HCEC 1CT (cell line): ENCODE measurements around the gene GKN2.
"Not testable (repeated sequence)": the region's sequence is repeated elsewhere in the genome, so short reads cannot be mapped to it uniquely, and the experiment has no call there.

Source experiments
- DNase-seq: peaks from one replicate; pipeline ENCODE4 v3.0.0-alpha.2; 2017

GKN2 gene

DNA sequence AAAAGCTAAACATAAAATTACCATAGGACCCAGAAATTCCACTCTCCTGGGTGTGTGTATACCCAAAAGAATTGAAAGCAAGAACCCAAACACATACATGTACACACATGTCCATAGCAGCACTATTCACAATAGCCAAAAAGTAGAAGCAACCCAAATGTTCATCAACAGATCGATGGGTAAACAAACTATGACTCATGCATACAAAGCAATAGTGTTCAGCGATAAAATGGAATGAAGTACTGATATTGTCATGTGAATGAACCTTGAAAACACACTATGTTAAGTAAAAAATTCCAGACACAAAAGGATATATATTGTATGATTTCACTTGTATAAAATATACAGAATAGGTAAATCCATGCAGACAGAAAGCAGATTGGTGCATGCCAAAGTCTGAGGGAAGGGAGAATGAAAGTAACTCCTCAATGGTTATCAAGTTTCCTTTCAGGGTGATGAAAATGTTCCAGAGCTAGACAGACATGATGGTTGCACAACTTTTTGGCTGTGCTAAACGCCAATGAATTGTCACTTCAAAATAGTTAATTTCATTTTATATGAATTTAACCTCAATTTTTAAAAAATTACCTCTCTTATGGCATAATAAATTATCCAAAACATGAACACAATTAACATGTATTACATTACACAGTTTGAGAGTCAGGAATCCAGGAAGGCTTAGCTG lies 35.5 kb downstream of the GKN2 start:
- no peak for DNase-seq

DNA sequence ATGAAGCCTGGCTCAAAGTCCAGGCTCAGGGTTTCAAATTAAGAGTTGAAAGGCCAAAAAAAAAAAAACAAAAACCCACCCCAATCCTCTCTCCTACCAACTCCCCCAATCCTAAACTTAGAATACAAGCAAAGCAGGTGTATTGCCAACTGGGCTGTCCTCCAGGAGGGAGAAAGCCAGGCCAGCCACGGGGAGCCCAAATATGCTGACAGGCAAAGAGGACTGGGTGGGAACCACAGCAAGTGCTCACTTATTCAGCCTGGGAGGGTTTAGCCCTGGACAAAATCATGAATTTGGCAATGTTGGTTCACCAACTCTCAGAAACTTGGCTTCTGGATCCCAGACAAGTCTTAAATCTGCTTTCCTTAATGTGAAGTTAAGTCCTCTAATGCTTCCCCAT lies 36.5 kb downstream of the GKN2 start:
- DNase-seq = no peak

DNA sequence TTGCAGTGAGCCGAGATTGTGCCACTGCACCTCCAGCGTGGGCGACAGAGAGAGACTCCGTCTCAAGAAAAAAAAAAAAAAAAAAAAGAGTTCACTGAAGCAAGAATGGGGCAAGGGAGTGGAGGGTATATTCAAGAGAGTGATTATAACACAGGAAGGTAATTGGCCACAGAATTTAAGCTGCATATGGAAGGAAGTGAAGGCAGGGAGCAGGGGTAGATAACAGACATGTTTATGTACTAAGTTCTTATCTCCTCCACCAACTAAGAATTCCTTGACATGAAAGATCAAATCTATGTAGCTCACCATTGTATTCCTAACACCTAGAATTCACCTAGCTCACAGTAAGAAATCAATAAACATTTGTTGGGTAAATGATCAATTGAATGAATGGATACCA lies 37.3 kb downstream of the GKN2 start:
- DNase-seq = no peak

DNA sequence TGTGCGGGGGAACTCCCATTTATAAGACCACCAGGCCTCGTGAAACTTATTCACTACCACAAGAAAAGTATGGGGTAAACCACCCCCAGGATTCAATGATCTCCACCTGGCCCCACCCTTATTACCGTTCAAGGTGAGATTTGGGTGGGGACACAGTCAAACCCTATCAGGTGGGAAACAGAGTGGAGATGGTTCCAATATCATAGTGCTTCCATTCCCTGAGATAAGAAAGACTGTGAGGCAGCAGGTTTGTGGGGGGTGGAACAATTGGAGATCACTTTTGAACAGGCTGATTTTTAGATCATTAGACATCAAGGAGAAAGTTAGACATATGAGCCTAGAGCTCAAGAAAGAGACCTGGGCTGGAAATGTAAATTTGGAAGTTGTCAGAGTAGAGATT lies 39.3 kb downstream of the GKN2 start:
- no peak for DNase-seq

DNA sequence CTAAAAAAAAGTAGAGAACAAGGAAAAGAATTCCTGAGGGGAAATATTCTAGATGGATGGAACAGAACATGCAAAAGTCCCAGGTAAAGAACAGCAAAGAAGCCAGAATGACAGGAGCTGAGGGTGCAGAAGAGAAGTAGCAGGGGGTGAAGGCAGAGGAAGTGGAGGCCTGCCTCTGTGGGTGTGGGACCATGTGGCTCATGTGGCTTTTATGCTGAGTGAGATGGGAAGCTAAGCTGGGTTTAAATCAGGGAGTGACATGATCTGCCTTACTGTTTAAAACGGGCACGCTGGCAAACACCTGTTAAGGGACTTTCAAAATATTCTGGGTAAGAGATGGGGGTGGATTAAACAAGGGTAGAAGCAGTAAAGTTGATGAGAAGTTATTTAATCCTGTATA lies 40.0 kb downstream of the GKN2 start:
- DNase-seq = no peak

DNA sequence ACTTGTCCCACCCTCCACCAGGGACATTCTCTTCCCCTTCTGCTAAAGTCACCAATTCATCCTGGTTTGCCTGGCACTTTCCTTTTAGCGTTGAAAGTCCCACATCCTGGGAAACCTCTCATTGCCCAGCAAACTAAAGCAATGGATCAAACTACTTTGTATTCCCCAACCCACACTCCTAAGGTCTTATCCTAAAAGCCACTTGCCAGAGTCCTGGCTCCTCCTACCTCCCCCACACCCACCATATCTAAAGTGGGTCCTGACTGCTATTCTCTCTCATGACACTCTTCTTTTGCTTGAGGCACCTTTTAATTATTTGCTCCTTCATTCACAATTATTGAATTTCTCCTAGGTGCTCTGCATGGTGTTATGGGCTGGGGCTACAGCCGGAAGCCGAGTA lies 40.6 kb downstream of the GKN2 start:
- DNase-seq = no peak

DNA sequence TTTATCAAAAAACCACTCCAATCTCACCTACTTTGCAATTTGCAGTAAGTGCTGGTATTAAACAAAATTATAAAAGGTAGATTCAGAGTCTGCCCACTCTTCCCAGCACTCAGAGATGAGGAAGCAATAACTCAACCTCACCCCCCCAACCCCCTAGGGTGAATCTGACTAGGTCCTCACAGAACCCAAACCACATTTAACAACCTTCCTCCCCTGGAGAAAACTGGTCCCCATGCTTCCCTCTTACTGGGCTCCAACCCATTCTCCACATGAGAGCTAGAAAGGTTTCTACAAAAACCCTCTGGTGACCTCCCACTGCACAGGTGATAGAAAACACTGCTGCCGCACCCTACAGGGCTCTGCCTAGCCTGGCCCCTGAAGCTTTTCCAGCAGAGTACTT lies 41.0 kb downstream of the GKN2 start:
- no peak for DNase-seq

DNA sequence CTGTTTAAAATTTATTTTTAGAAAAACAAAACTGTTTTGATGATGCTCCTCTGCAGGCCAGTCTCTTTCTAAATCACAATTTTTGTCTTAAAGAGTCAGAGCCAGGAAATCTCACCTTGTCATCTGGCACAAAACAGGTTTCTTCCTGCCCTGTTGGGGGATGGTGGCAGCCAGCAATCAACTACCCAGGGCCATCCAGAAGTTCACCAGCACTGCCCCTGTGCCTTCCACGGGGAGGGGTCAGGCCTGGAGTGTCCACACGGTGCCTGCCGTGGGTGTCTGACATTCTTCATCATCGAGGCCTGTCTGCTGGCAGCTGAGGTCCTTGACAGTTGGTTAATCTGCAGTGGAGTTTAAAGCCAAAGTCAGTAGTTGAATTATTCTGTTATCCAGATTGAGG lies 41.4 kb downstream of the GKN2 start:
- no peak for DNase-seq

DNA sequence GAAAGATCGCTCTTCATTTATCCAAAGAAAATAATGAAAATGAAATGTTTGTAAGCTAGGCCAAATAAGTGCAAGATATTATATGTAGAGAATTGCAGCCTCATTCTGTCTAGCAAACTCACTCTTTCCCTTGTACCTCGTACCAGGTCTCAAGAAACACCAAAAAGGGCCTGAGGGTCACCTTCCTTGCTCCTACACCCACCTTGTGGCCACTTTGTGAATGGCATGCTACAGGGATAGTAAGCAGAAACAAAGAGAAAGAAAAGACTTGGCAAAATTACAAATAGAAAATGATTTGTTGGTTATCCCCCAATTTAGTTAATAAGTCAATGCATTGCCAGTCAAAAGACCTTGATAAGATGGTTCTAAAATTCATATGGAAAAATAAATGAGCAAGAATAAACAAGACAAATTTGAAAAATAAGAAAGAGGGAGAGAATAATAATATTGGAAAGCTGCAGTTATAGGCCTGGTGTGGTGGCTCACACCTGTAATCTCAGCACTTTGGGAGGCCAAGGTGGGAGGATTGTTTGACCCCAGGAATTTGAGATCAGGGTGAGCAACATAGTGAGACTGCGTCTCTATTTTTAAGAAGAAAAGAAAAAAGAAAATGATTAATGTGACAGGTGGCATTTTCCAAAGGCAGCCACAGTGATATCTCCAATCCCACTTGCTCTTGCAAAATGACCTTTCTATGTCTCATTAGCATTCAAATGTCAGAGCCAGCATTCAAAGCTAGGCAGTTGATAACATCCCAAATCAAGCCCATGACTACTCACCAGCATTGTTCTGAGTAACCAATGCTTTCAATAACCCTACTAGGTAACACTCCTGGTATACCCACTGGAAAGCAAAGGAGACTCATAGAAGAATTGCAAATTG lies 42.7 kb downstream of the GKN2 start:
- DNase-seq = peak; percentile 62

DNA sequence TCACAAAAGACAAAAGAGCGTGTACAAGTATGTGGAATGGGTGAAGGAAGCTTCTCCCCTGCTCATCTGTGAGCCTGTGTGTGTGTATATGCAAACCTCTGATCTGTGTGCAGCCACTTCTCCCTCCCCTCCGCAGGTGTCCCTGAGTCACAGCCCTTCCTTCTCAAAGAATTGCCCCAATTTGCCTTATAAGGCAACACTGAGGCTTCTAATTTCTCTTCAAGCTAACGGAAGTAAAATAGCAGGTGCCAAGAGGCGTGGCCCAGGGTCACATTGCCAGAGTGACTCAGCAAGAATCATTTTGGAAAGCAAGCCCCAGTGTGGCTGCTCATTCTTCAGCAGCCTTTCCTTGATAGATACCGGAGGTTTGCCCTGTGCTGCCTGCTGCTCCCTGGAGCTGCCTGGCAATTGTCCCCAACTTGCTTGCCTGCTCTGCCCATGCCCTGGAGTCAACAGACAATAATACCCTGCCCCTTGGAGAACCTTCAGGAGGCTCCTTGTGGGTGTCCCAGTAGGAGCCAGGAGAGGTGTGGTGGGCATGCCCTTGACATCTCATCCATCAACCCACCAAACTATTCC lies 44.2 kb downstream of the GKN2 start:
- peak; percentile 72 for DNase-seq

DNA sequence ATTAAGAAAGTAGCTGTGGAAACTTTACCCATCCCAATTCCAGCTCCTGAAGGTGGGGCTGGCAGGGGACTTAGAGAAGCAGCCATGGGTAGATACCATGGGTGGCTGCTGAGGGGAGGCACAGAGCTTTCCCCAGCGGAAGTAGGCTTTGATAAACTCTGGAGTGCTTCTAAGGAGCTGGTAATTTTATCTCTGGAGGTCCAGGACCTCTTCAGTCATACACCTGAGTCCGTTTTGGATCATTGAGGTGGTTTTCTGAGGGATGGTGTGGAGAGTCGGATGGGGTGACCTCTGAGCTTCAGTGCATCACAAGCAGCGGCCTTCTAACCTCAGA lies 44.8 kb downstream of the GKN2 start:
- DNase-seq = no peak

DNA sequence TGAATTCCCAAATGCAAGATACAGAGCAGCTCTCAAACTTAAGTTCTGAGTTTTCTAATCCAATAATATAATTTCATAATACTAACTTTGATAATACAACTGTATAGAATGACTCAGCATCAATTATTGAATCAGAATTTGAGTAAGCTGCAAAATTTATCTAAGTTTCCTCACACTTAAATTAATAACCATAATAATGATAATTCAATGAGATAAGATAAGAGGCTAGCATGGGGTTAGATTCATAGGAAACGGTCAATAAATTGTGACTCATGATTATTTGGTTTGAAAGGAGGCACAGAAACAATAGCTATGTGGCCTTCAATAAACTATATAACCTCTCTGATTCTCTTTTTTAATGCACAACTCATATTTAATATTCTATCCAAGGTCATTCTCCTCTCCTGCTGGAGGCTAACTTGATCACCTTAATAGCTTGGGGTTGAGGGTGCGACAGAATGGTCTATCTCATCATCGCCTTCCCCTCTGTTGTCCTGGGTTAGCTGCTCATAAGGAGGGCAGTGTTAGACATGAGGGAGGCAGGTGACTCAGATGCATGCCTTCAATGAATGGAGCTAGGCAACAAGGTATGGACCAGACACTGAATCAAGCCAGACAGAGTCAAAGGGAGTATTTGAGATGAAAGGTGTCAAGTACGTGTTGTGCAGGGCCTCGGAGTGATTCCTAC lies 45.3 kb downstream of the GKN2 start:
- no peak for DNase-seq

DNA sequence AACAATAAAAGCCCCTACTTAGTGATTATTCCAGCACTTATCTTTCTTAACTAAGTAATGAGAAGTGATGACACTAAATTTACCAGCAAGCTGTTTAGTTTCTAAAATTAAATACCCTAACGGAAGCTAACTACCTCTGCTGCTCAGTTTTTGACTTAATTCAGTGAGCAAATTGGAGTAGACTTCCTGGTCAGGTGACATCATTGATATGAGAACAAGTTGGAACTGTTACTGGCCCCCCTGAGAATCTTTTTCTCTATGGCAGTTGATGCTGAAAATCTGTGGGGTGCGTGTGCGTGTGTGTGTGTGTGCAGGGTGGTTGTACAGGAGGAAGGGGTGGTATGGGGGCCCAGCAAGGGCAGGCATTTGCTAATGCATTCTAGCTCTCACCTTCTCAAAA lies 46.0 kb downstream of the GKN2 start:
- no peak for DNase-seq

DNA sequence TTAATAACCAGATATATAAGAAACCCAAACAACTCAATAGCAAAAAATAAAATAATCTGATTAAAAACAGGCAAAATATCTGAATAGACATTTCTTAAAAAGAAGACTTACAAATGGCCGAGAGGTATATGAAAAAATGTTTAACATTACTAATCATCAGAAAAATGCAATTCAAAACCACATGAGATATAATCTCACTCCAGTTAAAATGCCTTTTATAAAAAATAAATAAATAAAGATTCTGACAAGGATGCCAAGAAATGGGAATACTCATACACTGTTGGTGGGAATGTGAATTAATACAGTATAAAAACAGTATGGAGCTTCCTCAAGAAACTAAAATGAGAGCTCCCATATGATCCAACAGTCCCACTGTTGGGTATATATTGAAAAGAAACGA lies 47.6 kb downstream of the GKN2 start:
- peak; percentile 13 for DNase-seq

DNA sequence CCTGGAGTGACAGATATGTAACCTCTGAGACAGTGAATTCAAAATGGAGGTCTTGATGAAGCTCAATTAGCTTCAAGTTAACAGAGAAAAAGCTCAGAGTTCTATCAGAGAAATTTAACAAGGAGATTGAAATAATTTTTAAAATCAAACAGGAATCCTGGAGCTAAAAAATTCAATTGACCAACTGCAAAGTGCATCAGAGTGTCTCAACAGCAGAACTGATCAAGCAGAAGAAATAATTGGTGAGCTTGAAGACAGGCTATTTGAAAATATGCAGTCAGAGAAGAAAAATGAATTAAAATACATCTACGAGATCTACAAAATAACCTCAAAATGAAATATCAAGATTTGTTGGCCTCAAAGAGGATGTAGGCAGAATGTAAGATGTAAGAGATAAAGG lies 51.1 kb downstream of the GKN2 start:
- DNase-seq = no peak

DNA sequence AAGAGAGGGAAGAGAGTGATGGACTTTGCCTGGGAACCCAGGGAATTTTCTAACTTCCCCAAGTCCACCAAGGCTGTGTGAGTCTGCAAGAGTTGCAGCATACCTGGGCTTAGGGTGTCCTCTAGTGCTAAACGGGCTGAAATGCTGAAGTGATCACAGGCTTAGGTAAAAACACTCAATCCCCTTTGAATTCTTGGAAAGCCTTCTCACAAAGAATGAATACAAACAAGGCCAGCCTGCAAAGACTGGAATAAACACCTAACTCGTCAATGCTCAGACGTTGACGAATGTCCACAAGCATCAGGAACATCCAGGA lies 51.5 kb downstream of the GKN2 start:
- DNase-seq = no peak

DNA sequence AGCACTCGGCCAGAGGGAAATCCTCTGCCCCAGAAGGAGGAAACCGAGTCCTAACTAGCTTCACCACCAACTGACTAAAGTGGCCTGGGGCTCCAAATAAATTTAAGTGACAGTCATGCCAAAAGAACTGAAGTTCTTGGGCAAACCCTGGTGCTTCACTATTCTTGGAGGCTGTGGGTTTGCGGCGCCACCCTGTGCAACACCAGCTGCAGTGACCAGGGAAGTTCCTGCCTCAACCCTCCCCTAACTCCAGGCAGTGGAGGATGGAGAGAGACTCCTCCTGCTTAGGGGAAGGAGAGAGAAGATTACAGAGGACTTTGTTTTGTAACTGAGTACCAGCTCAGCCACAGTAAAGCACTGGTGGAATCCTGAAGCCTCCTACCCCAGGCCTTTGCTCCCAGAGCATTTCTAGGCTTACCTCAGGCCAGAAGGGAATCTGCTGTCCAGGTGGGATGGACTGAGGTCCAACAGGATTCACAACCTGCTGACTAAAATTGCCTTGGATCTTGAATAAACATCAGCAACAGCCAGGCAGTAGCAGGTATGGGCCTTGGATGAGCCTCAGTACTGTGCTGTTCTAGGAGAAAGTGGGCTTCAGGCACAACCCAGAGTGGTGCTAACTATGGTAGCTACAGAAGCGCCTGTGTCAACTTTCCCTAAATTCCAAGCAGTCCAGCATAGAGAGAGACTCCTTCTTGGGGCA lies 52.0 kb downstream of the GKN2 start:
- no peak for DNase-seq

DNA sequence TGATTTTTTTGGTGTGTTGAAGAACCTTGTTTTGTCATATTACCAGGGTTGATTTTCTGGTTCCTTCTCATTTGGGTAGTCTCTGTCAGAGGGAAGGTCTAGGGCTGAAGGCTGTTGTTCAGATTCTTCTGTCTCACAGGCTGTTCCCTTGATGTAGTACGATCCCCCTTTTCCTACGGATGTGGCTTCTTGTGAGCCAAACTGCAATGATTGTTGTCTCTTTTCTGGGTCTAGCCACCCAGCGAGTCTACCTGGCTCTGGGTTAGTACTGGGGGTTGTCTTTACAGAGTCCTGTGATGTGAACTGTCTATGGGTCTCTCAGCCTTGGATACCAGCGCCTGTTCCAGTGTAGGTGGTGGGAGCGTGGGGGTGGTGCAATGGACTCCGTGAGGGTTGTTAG lies 56.7 kb downstream of the GKN2 start:
- DNase-seq = not testable (repeated sequence)
